GM21619 (cell line): Measurements from ENCODE around the gene DDX6.
"Not testable (repeated sequence)": the region's sequence is repeated elsewhere in the genome, so short reads cannot be mapped to it uniquely, and the experiment has no call there.

Experiments
- ATAC-seq: cut with Tn5 transposase; IDR thresholded peaks from one replicate; pipeline ENCODE4 v1.9.1; 2021; ENCODE audit not compliant: unreplicated experiment

DDX6 gene

GRCh38 chr11:118791111-118791960, at the start of gene DDX6:
DDX6 (minus strand) TSS chr11:118791164; CDS start chr11:118786251, 4,913 bp downstream.
- peak; percentile 36 for ATAC-seq

- ATAC-seq = peak; percentile 64
These were observed 48.1 kb upstream of the DDX6 start for GRCh38 chr11:118838905-118839553.

GRCh38 chr11:118837868-118838267, 46.9 kb upstream of the DDX6 start:
- no peak for ATAC-seq

- ATAC-seq = no peak
These were observed 43.6 kb upstream of the DDX6 start for GRCh38 chr11:118834427-118835028.

GRCh38 chr11:118827118-118827517, 36.2 kb upstream of the DDX6 start:
- ATAC-seq = no peak

GRCh38 chr11:118822936-118823510, 32.1 kb upstream of the DDX6 start:
- ATAC-seq = not testable (repeated sequence)

- ATAC-seq = peak; percentile 92
These were observed 29.7 kb upstream of the DDX6 start for GRCh38 chr11:118820412-118821357.

- ATAC-seq = not testable (repeated sequence)
These were observed 29.0 kb upstream of the DDX6 start for GRCh38 chr11:118820025-118820379.

GRCh38 chr11:118819334-118820024, 28.5 kb upstream of the DDX6 start:
- ATAC-seq = no peak

GRCh38 chr11:118818130-118818529, 27.2 kb upstream of the DDX6 start:
- ATAC-seq = no peak

- ATAC-seq = no peak
These were observed 22.6 kb upstream of the DDX6 start for GRCh38 chr11:118813551-118813950.

GRCh38 chr11:118812485-118812884, 21.5 kb upstream of the DDX6 start:
- no peak for ATAC-seq

- ATAC-seq = no peak
These were observed 17.1 kb upstream of the DDX6 start for GRCh38 chr11:118807800-118808778.

- no peak for ATAC-seq
These were observed 15.4 kb upstream of the DDX6 start for GRCh38 chr11:118806400-118806799.

- no peak for ATAC-seq
These were observed 13.1 kb upstream of the DDX6 start for GRCh38 chr11:118804094-118804493.

GRCh38 chr11:118799372-118799771, 8.4 kb upstream of the DDX6 start:
- no peak for ATAC-seq

GRCh38 chr11:118797510-118797909, 6.5 kb upstream of the DDX6 start:
- ATAC-seq = no peak

- ATAC-seq = peak; percentile 64
These were observed 1.7 kb upstream of the DDX6 start for GRCh38 chr11:118792570-118793124.
